HepG2 (cell line): Measurements from ENCODE around the gene SLC2A4. TPM values are rescaled to one million over a fixed set of nuclear protein-coding genes. Genes with fewer than 3 reads are reported as not detected.

ENCODE experiments used
- ARID2 ChIP-seq: sonication (generic); formaldehyde crosslinking; IDR thresholded peaks from 2 replicates; pipeline ENCODE4 v1.8.1; 2022; ENCODE audit warnings: mild to moderate bottlenecking, missing genetic modification reagents, borderline replicate concordance
- ATRX ChIP-seq: sonication (generic); formaldehyde crosslinking; IDR thresholded peaks from 2 replicates; pipeline ENCODE4 v1.4.0; 2020; ENCODE audit warnings: missing genetic modification reagents, borderline replicate concordance
- ETV5 ChIP-seq: IDR thresholded peaks from 2 replicates; pipeline ENCODE4 v1.6.1; 2018; ENCODE audit warnings: missing biosample characterization, missing genetic modification reagents, inconsistent platforms, borderline replicate concordance
- GATAD1 ChIP-seq: IDR thresholded peaks from 2 replicates; pipeline ENCODE4 v1.6.1; 2016; ENCODE audit warnings: missing genetic modification reagents, missing compliant biosample characterization
- NAIF1 ChIP-seq: sonication (generic); formaldehyde crosslinking; IDR thresholded peaks from 2 replicates; pipeline ENCODE4 v1.5.0; 2020; ENCODE audit warnings: mild to moderate bottlenecking, missing genetic modification reagents, borderline replicate concordance
- PHF8 ChIP-seq: sonication (generic); formaldehyde crosslinking; IDR thresholded peaks from 2 replicates; pipeline ENCODE4 v1.5.0; 2020; ENCODE audit warnings: missing genetic modification reagents
- SALL2 ChIP-seq: sonication (generic); formaldehyde crosslinking; IDR thresholded peaks from 2 replicates; pipeline ENCODE4 v1.8.1; 2023; ENCODE audit warnings: mild to moderate bottlenecking, missing genetic modification reagents, inconsistent platforms
- SRSF1 ChIP-seq: fragments of 200-400 bp; formaldehyde crosslinking; optimal IDR thresholded peaks from 2 replicates; pipeline ENCODE3; 2017; ENCODE audit warnings: mild to moderate bottlenecking, low read depth, low read length, moderate library complexity
- TEAD3 ChIP-seq: optimal IDR thresholded peaks from 2 replicates; pipeline ENCODE3; 2016; ENCODE audit warnings: borderline replicate concordance
- ZMYM2 ChIP-seq: sonication (generic); formaldehyde crosslinking; IDR thresholded peaks from 2 replicates; pipeline ENCODE4 v1.8.0; 2022; ENCODE audit warnings: mild to moderate bottlenecking, missing genetic modification reagents
- ZNF232 ChIP-seq: sonication (generic); formaldehyde crosslinking; IDR thresholded peaks from 2 replicates; pipeline ENCODE4 v1.4.0; 2020; ENCODE audit warnings: missing genetic modification reagents, borderline replicate concordance
- ZNF713 ChIP-seq: sonication (generic); formaldehyde crosslinking; IDR thresholded peaks from 2 replicates; pipeline ENCODE4 v1.4.0; 2020; ENCODE audit warnings: mild to moderate bottlenecking, missing genetic modification reagents
- ZSCAN21 ChIP-seq: sonication (generic); formaldehyde crosslinking; IDR thresholded peaks from 2 replicates; pipeline ENCODE4 v1.8.0; 2022; ENCODE audit warnings: mild to moderate bottlenecking, missing genetic modification reagents, moderate library complexity, borderline replicate concordance
- polyA plus RNA-seq, 8 experiments: library from polyadenylated mRNA; depleted of rRNA in 3 of 8; stranded (reverse) in 7 of 8; unstranded in 1 of 8; fragments of >200 nt; fragmentation: Illumina TruSeq in 4 of 8; extraction: Trizol in 4 of 8; gene quantifications; 2 replicates each; pipeline versions ENCODE4 v1.2.1 to v1.2.3, GENCODE V29; 2011 to 2016; ENCODE audit warnings: low read depth in 4 of 8, missing spikeins in 1 of 8, mixed read lengths in 1 of 8; ENCODE audit not compliant: insufficient read depth in 1 of 8
- total RNA-seq, 5 experiments: library from RNA; depleted of rRNA; stranded (reverse); fragments of >200 nt; fragmentation: Illumina TruSeq; extraction: Trizol; gene quantifications; 2 replicates each; pipeline ENCODE4 v1.2.3, GENCODE V29; 2016; ENCODE audit warnings: low read depth in 1 of 5
- TF ChIP-seq, protein P1 (sequence below): sonication (generic); formaldehyde crosslinking; IDR thresholded peaks from 2 replicates; pipeline ENCODE4 v1.8.0; 2022; ENCODE audit warnings: mild to moderate bottlenecking, missing genetic modification reagents
- TF ChIP-seq, protein P2 (sequence below): sonication (generic); formaldehyde crosslinking; conservative IDR thresholded peaks from 2 replicates; pipeline ENCODE4 v1.4.0; 2020; ENCODE audit warnings: missing genetic modification reagents
- TF ChIP-seq, protein P3 (sequence below): IDR thresholded peaks from 2 replicates; pipeline ENCODE4 v1.6.1; 2016; ENCODE audit warnings: low read depth, missing genetic modification reagents, missing compliant biosample characterization
- TF ChIP-seq, protein P4 (sequence below): sonication (generic); formaldehyde crosslinking; conservative IDR thresholded peaks from 2 replicates; pipeline ENCODE4 v1.8.0; 2022; ENCODE audit warnings: low read depth, missing genetic modification reagents

SLC2A4 gene
- total and polyA plus RNA-seq, 2 of the 13 experiments (the other 11 are each of a cell fraction or from before 2014, with no cell fraction given): 4.9 to 5.8 TPM

DNA sequence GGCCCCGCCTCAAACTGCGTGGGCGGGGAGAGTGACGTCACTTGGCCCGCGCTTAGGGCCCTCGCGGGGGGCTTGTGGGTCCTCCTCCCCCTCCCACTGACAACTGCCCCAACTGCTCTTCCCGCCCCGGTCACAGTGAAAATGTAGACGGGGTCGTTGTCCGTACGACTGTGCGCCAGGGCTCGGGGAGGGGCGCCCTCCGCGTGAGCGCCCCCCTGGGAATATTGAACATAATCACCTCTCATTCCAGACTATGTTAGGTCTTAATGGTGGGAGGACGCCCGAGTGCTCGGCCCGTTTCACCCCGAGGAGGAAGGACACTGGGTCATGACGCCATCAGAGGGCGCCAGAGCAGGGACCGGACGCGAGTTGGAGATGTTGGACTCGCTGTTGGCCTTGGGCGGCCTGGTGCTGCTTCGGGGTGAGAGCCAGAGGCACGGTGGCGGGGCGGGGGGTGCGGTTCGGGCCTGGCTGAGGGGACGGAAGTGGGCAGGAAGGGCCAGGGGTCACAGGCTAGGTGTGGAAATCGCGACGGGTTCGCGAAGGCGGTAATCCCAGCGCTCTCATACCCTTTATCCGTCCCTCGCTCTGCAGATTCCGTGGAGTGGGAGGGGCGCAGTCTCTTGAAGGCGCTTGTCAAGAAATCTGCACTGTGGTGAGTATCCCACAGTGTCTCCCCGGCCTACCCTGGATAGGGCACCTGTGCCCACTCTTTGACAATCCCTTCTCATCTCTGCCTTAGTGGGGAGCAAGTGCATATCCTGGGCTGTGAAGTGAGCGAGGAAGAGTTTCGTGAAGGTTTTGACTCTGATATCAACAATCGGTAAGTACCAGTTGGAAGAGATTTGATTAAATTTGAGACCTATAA, 29.1 kb upstream of the SLC2A4 start, which contains the start of gene ELP5 (continued):
- TF ChIP-seq, protein P1, sequence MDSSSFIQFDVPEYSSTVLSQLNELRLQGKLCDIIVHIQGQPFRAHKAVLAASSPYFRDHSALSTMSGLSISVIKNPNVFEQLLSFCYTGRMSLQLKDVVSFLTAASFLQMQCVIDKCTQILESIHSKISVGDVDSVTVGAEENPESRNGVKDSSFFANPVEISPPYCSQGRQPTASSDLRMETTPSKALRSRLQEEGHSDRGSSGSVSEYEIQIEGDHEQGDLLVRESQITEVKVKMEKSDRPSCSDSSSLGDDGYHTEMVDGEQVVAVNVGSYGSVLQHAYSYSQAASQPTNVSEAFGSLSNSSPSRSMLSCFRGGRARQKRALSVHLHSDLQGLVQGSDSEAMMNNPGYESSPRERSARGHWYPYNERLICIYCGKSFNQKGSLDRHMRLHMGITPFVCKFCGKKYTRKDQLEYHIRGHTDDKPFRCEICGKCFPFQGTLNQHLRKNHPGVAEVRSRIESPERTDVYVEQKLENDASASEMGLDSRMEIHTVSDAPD (CRISPR knock-in tag): 0 out of 2 replicates have a peak, but pooled peaks have one; percentile 18
- no peak for TF ChIP-seq ATRX (CRISPR knock-in tag)
- TF ChIP-seq, protein P2, sequence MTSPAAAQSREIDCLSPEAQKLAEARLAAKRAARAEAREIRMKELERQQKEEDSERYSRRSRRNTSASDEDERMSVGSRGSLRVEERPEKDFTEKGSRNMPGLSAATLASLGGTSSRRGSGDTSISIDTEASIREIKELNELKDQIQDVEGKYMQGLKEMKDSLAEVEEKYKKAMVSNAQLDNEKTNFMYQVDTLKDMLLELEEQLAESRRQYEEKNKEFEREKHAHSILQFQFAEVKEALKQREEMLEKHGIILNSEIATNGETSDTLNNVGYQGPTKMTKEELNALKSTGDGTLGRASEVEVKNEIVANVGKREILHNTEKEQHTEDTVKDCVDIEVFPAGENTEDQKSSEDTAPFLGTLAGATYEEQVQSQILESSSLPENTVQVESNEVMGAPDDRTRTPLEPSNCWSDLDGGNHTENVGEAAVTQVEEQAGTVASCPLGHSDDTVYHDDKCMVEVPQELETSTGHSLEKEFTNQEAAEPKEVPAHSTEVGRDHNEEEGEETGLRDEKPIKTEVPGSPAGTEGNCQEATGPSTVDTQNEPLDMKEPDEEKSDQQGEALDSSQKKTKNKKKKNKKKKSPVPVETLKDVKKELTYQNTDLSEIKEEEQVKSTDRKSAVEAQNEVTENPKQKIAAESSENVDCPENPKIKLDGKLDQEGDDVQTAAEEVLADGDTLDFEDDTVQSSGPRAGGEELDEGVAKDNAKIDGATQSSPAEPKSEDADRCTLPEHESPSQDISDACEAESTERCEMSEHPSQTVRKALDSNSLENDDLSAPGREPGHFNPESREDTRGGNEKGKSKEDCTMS (CRISPR knock-in tag): no peak
- TF ChIP-seq GATAD1 (CRISPR knock-in tag): peak; percentile 90
- no peak for TF ChIP-seq ZNF713
- TF ChIP-seq TEAD3 (CRISPR knock-in tag): no peak
- TF ChIP-seq ZSCAN21 (CRISPR knock-in tag): peak; percentile 81; the same call in 1 of the 2 replicates
- TF ChIP-seq SRSF1: peak; percentile 60
- TF ChIP-seq, protein P3, sequence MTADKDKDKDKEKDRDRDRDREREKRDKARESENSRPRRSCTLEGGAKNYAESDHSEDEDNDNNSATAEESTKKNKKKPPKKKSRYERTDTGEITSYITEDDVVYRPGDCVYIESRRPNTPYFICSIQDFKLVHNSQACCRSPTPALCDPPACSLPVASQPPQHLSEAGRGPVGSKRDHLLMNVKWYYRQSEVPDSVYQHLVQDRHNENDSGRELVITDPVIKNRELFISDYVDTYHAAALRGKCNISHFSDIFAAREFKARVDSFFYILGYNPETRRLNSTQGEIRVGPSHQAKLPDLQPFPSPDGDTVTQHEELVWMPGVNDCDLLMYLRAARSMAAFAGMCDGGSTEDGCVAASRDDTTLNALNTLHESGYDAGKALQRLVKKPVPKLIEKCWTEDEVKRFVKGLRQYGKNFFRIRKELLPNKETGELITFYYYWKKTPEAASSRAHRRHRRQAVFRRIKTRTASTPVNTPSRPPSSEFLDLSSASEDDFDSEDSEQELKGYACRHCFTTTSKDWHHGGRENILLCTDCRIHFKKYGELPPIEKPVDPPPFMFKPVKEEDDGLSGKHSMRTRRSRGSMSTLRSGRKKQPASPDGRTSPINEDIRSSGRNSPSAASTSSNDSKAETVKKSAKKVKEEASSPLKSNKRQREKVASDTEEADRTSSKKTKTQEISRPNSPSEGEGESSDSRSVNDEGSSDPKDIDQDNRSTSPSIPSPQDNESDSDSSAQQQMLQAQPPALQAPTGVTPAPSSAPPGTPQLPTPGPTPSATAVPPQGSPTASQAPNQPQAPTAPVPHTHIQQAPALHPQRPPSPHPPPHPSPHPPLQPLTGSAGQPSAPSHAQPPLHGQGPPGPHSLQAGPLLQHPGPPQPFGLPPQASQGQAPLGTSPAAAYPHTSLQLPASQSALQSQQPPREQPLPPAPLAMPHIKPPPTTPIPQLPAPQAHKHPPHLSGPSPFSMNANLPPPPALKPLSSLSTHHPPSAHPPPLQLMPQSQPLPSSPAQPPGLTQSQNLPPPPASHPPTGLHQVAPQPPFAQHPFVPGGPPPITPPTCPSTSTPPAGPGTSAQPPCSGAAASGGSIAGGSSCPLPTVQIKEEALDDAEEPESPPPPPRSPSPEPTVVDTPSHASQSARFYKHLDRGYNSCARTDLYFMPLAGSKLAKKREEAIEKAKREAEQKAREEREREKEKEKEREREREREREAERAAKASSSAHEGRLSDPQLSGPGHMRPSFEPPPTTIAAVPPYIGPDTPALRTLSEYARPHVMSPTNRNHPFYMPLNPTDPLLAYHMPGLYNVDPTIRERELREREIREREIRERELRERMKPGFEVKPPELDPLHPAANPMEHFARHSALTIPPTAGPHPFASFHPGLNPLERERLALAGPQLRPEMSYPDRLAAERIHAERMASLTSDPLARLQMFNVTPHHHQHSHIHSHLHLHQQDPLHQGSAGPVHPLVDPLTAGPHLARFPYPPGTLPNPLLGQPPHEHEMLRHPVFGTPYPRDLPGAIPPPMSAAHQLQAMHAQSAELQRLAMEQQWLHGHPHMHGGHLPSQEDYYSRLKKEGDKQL (CRISPR knock-in tag): peak; percentile 69; the same call in 1 of the 2 replicates
- TF ChIP-seq, protein P4, sequence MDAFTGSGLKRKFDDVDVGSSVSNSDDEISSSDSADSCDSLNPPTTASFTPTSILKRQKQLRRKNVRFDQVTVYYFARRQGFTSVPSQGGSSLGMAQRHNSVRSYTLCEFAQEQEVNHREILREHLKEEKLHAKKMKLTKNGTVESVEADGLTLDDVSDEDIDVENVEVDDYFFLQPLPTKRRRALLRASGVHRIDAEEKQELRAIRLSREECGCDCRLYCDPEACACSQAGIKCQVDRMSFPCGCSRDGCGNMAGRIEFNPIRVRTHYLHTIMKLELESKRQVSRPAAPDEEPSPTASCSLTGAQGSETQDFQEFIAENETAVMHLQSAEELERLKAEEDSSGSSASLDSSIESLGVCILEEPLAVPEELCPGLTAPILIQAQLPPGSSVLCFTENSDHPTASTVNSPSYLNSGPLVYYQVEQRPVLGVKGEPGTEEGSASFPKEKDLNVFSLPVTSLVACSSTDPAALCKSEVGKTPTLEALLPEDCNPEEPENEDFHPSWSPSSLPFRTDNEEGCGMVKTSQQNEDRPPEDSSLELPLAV (CRISPR knock-in tag): no peak
- TF ChIP-seq ZNF232 (CRISPR knock-in tag): peak; percentile 3; the same call in 1 of the 2 replicates
- TF ChIP-seq ZMYM2 (CRISPR knock-in tag): no peak; the same call in 1 of the 2 replicates
- TF ChIP-seq ARID2 (CRISPR knock-in tag): no peak
- TF ChIP-seq PHF8 (CRISPR knock-in tag): peak; percentile 87
- TF ChIP-seq SALL2 (CRISPR knock-in tag): peak; percentile 59
- TF ChIP-seq NAIF1 (CRISPR knock-in tag): peak; percentile 96
- TF ChIP-seq ETV5 (CRISPR knock-in tag): peak; percentile 80
